Stimulated activated CD8-positive, alpha-beta memory T cell treated with anti-CD3 and anti-CD28 coated beads, Interleukin-12 subunit alpha, Interleukin-12 subunit beta, amount 100 ng/mL, for 4 hours (primary cell): ENCODE measurements around the gene CHRNA7.

Experiments used
- DNase-seq: peaks from one replicate; pipeline ENCODE4 v3.0.0-alpha.2; 2020; ENCODE audit warnings: low read depth

The CHRNA7 gene

GRCh38 chr15:32029862-32030781 lies at the start of gene CHRNA7:
Gene CHRNA7, plus strand, starts transcription at chr15:32030515. Its CDS starts 80 bp downstream, at chr15:32030595.
- DNase-seq: no peak

- DNase-seq: no peak
These were observed 44.7 kb upstream of the CHRNA7 start for GRCh38 chr15:31985607-31986006.

- no peak for DNase-seq
These were observed 37.3 kb upstream of the CHRNA7 start for GRCh38 chr15:31993062-31993461.

- no peak for DNase-seq
These were observed 32.6 kb upstream of the CHRNA7 start for GRCh38 chr15:31997711-31998110.

- no peak for DNase-seq
These were observed 26.8 kb upstream of the CHRNA7 start for GRCh38 chr15:32003558-32003957.

- no peak for DNase-seq
These were observed 26.1 kb upstream of the CHRNA7 start for GRCh38 chr15:32004249-32004648.

GRCh38 chr15:32007355-32007960 lies 22.9 kb upstream of the CHRNA7 start:
- DNase-seq: no peak

- DNase-seq: no peak
These were observed 15.4 kb upstream of the CHRNA7 start for GRCh38 chr15:32014953-32015352.

GRCh38 chr15:32020156-32020555 lies 10.2 kb upstream of the CHRNA7 start:
- DNase-seq: no peak

GRCh38 chr15:32028921-32029320 lies 1.4 kb upstream of the CHRNA7 start:
- DNase-seq: no peak

- no peak for DNase-seq
These were observed 880 bp upstream of the CHRNA7 start for GRCh38 chr15:32029409-32029861.

- no peak for DNase-seq
These were observed 480 bp downstream of the CHRNA7 start for GRCh38 chr15:32030795-32031194.

- no peak for DNase-seq
These were observed 3.0 kb downstream of the CHRNA7 start for GRCh38 chr15:32033186-32033890.

- no peak for DNase-seq
These were observed 3.8 kb downstream of the CHRNA7 start for GRCh38 chr15:32034106-32034505.

GRCh38 chr15:32035285-32035684 lies 5.0 kb downstream of the CHRNA7 start:
- DNase-seq: no peak

GRCh38 chr15:32036971-32037370 lies 6.7 kb downstream of the CHRNA7 start:
- no peak for DNase-seq

GRCh38 chr15:32041294-32041693 lies 11.0 kb downstream of the CHRNA7 start:
- no peak for DNase-seq

GRCh38 chr15:32042269-32042972 lies 12.1 kb downstream of the CHRNA7 start:
- DNase-seq: no peak

GRCh38 chr15:32053719-32054118 lies 23.4 kb downstream of the CHRNA7 start:
- DNase-seq: no peak

- DNase-seq: no peak
These were observed 27.6 kb downstream of the CHRNA7 start for GRCh38 chr15:32057876-32058425.

- DNase-seq: no peak
These were observed 30.4 kb downstream of the CHRNA7 start for GRCh38 chr15:32060706-32061105.

- no peak for DNase-seq
These were observed 36.8 kb downstream of the CHRNA7 start for GRCh38 chr15:32067115-32067514.
